ENCODE measurements around the gene TAS1R1. TPM values are rescaled to one million over a fixed set of nuclear protein-coding genes. Genes with fewer than 3 reads are reported as not detected.

Gene TAS1R1
- total and polyA plus RNA-seq, 10 of the 15 experiments (the other 5 are each of a cell fraction or from before 2014, with no cell fraction given), result 0.03 to 0.06 (median 0.04) TPM; not detected in 7

DNA sequence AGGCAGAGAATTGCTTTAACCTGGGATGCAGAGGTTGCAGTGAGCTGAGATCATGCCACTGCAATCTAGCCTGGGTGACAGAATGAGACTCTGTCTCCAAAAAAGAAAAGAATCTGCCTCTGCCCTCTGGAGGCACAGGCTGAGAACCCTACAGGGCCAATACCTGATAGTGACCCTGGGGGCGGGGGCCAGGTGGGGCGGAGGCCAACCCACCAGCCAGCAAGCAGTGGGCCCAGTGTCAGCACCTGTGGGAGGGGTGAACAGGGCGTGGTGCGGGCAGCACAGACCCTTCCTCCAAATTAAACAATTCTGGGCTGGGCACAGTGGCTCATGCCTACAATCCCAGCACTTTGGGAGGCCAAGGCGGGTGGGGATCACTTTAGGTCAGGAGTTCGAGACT, 44.6 kb upstream of the TAS1R1 start:
- intact Hi-C loops (cut with micrococcal nuclease; ENCODE audit: unreplicated experiment), result no loop called here
- SMC1A ChIA-PET (ENCODE audit: uncharacterized antibody, unreplicated experiment), result no interaction called here
- ATAC-seq (no peak), DNase-seq (ENCODE audit: low read depth, low spot score) (no peak), FAIRE-seq (no peak)
- POLR2A ChIA-PET, result no interaction called here
- H4K20me1 ChIP-seq (ENCODE audit: control insufficient read depth, insufficient read depth), result no peaks in the 10 kb centered on the region
- in situ Hi-C loops (cut with MboI), result no loop called here
- BruUV-seq (replicated peaks), result no TSS peak
- CTCF ChIA-PET, result no interaction called here
- H3K27me3 ChIP-seq (replicated peaks in 1 of 2; ENCODE audit: control insufficient read depth in 2 of 2, insufficient read depth in 2 of 2, low read length in 1 of 2), result no peaks in the 10 kb centered on the region; a peak in 1 of 4 replicates
- no peaks in the 10 kb centered on the region for H3K79me2 ChIP-seq (ENCODE audit: control insufficient read depth, insufficient read depth, low read length)
- H3K36me3 ChIP-seq (ENCODE audit: control insufficient read depth in 2 of 2, insufficient read depth in 2 of 2, low read length in 1 of 2), result no peaks in the 10 kb centered on the region
- no peak overlapping the region for H3K27ac ChIP-seq (ENCODE audit: control insufficient read depth, insufficient read depth)
- no peak overlapping the region for H2AFZ ChIP-seq (ENCODE audit: control insufficient read depth, low read depth, low read length)
- H3K4me3 ChIP-seq, result no peak overlapping the region
- no peaks in the 10 kb centered on the region for H3K4me1 ChIP-seq (ENCODE audit: control insufficient read depth, insufficient read depth, low read length)
- RAD21 ChIA-PET (ENCODE audit: unreplicated experiment), result no interaction called here
- no peaks in the 10 kb centered on the region for H3K9me3 ChIP-seq (replicated peaks; ENCODE audit: control insufficient read depth, insufficient read depth, low read length)
- no peak overlapping the region for H3K4me2 ChIP-seq (ENCODE audit: control insufficient read depth, insufficient read depth)
- 31% methylated on average over 6 of the region's 6 CpGs for WGBS (ENCODE audit: insufficient coverage, insufficient replicate concordance, low lambda C conversion rate, missing lambda C conversion rate)
- H3K9ac ChIP-seq (ENCODE audit: control insufficient read depth, insufficient read depth, low read length), result no peak overlapping the region
- TF ChIP-seq NFYA (IDR thresholded peaks at IDR 0.05; ENCODE audit: borderline replicate concordance, low read depth, low read length) (no peak), RB1 (IDR thresholded peaks at IDR 0.05; ENCODE audit: borderline replicate concordance) (no peak), STAT3 (IDR thresholded peaks at IDR 0.05; ENCODE audit: low read depth, low read length) (no peak), RAD51 (IDR thresholded peaks at IDR 0.05) (no peak), BMI1 (IDR thresholded peaks at IDR 0.05; ENCODE audit: borderline replicate concordance) (no peak), BCL11A (IDR thresholded peaks at IDR 0.05; ENCODE audit: low read depth, low read length) (no peak), RAD21 (IDR thresholded peaks at IDR 0.05; ENCODE audit: insufficient read depth, low read depth, low read length) (no peak), MTA3 (IDR thresholded peaks at IDR 0.05; ENCODE audit: borderline replicate concordance, low read length) (no peak), IRF4 (IDR thresholded peaks at IDR 0.05; ENCODE audit: low read depth, low read length) (no peak), NR2C2 (IDR thresholded peaks at IDR 0.05; ENCODE audit: borderline replicate concordance, control insufficient read depth, insufficient read length, low read depth) (no peak), CTCF (IDR thresholded peaks at IDR 0.05 in 2 of 3, conservative IDR thresholded peaks at IDR 0.05 in 1 of 3; ENCODE audit: control insufficient read depth in 2 of 3, extremely low read depth in 1 of 3, insufficient read depth in 1 of 3, low read depth in 3 of 3, low read length in 3 of 3) (no peak), SMARCA5 (IDR thresholded peaks at IDR 0.05) (no peak), ZNF207 (IDR thresholded peaks at IDR 0.05; ENCODE audit: borderline replicate concordance) (no peak), POU2F2 (IDR thresholded peaks at IDR 0.05; ENCODE audit: borderline replicate concordance, low read depth, low read length) (no peak), BACH1 (IDR thresholded peaks at IDR 0.05; ENCODE audit: borderline replicate concordance) (no peak)
- TF ChIP-seq, protein P1, sequence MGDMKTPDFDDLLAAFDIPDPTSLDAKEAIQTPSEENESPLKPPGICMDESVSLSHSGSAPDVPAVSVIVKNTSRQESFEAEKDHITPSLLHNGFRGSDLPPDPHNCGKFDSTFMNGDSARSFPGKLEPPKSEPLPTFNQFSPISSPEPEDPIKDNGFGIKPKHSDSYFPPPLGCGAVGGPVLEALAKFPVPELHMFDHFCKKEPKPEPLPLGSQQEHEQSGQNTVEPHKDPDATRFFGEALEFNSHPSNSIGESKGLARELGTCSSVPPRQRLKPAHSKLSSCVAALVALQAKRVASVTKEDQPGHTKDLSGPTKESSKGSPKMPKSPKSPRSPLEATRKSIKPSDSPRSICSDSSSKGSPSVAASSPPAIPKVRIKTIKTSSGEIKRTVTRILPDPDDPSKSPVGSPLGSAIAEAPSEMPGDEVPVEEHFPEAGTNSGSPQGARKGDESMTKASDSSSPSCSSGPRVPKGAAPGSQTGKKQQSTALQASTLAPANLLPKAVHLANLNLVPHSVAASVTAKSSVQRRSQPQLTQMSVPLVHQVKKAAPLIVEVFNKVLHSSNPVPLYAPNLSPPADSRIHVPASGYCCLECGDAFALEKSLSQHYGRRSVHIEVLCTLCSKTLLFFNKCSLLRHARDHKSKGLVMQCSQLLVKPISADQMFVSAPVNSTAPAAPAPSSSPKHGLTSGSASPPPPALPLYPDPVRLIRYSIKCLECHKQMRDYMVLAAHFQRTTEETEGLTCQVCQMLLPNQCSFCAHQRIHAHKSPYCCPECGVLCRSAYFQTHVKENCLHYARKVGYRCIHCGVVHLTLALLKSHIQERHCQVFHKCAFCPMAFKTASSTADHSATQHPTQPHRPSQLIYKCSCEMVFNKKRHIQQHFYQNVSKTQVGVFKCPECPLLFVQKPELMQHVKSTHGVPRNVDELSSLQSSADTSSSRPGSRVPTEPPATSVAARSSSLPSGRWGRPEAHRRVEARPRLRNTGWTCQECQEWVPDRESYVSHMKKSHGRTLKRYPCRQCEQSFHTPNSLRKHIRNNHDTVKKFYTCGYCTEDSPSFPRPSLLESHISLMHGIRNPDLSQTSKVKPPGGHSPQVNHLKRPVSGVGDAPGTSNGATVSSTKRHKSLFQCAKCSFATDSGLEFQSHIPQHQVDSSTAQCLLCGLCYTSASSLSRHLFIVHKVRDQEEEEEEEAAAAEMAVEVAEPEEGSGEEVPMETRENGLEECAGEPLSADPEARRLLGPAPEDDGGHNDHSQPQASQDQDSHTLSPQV (IDR thresholded peaks at IDR 0.05), result no peak
- TF ChIP-seq, protein P2, sequence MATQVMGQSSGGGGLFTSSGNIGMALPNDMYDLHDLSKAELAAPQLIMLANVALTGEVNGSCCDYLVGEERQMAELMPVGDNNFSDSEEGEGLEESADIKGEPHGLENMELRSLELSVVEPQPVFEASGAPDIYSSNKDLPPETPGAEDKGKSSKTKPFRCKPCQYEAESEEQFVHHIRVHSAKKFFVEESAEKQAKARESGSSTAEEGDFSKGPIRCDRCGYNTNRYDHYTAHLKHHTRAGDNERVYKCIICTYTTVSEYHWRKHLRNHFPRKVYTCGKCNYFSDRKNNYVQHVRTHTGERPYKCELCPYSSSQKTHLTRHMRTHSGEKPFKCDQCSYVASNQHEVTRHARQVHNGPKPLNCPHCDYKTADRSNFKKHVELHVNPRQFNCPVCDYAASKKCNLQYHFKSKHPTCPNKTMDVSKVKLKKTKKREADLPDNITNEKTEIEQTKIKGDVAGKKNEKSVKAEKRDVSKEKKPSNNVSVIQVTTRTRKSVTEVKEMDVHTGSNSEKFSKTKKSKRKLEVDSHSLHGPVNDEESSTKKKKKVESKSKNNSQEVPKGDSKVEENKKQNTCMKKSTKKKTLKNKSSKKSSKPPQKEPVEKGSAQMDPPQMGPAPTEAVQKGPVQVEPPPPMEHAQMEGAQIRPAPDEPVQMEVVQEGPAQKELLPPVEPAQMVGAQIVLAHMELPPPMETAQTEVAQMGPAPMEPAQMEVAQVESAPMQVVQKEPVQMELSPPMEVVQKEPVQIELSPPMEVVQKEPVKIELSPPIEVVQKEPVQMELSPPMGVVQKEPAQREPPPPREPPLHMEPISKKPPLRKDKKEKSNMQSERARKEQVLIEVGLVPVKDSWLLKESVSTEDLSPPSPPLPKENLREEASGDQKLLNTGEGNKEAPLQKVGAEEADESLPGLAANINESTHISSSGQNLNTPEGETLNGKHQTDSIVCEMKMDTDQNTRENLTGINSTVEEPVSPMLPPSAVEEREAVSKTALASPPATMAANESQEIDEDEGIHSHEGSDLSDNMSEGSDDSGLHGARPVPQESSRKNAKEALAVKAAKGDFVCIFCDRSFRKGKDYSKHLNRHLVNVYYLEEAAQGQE (IDR thresholded peaks at IDR 0.05; ENCODE audit: low read depth, low read length), result no peak

Measured in GM12878 (cell line).